Measurements from ENCODE around the gene SAMD4B. TPM values are rescaled to one million over a fixed set of nuclear protein-coding genes. Genes with fewer than 3 reads are reported as not detected.

SAMD4B gene
- total and polyA plus RNA-seq, 9 of the 15 experiments (the other 6 are each of a cell fraction or from before 2014, with no cell fraction given) = 3.4 to 90.5 (median 38.0) TPM

GRCh38 chr19:39413911-39414608 lies 71.8 kb downstream of the SAMD4B start (continued):
- TF ChIP-seq ARID4B (CRISPR knock-in tag; IDR thresholded peaks at IDR 0.05) (0 out of 2 replicates have a peak, but pooled peaks have one; percentile 36), HDAC1 (IDR thresholded peaks at IDR 0.05) (0 out of 4 replicates have a peak, but pooled peaks of 1 of the 2 experiments have one; percentile 37), RBM15 (IDR thresholded peaks at IDR 0.05; ENCODE audit: insufficient read depth, low read length) (no peak), ZNF324 (CRISPR knock-in tag; IDR thresholded peaks at IDR 0.05) (no peak), HIVEP1 (CRISPR knock-in tag; IDR thresholded peaks at IDR 0.05) (no peak), CTCF (IDR thresholded peaks at IDR 0.05 in 2 of 3, conservative IDR thresholded peaks at IDR 0.05 in 1 of 3; ENCODE audit: insufficient read depth in 2 of 3, low read depth in 1 of 3, low read length in 3 of 3) (peak; percentile 36 to 65 (median 48); a peak in 5 of 6 replicates), UBTF (IDR thresholded peaks at IDR 0.05; ENCODE audit: borderline replicate concordance in 1 of 2, low read depth in 2 of 2, low read length in 2 of 2) (0 out of 4 replicates have a peak, but pooled peaks of 1 of the 2 experiments have one; percentile 17)

Measured in K562 (cell line).